ENCODE data around the gene EEF1G. TPM values are rescaled to one million over a fixed set of nuclear protein-coding genes. Genes with fewer than 3 reads are reported as not detected.

Gene EEF1G
- total RNA-seq, 1 experiment from 2014 or later = 1,667 TPM

GRCh38 chr11:62516736-62517371 lies 56.8 kb downstream of the EEF1G start:
- no peak overlapping the region for H3K4me3 Mint-ChIP-seq
- H3K27me3 Mint-ChIP-seq (ENCODE audit: low read depth) = peaks cover 7% of the 10 kb centered on the region
- POLR2A ChIA-PET = interaction anchor here (0.6 kb wide), 1 partner anchor 315 kb away, joined by 3 read pairs; no protein-coding TSS in a partner anchor
- no peaks in the 10 kb centered on the region for H3K4me1 Mint-ChIP-seq
- DNase-seq (ENCODE audit: low spot score) (no peak), ATAC-seq (no peak)
- peaks cover 21% of the 10 kb centered on the region for H3K9me3 Mint-ChIP-seq
- TF ChIP-seq ERG (CRISPR knock-in tag; IDR thresholded peaks at IDR 0.05) (no peak), USF2 (CRISPR knock-in tag; IDR thresholded peaks at IDR 0.05) (no peak), ARID4B (CRISPR knock-in tag; IDR thresholded peaks at IDR 0.05; ENCODE audit: borderline replicate concordance) (no peak), NR1H2 (CRISPR knock-in tag; IDR thresholded peaks at IDR 0.05) (no peak), IRF2 (CRISPR knock-in tag; IDR thresholded peaks at IDR 0.05; ENCODE audit: borderline replicate concordance, low read depth) (no peak), ZNF232 (CRISPR knock-in tag; IDR thresholded peaks at IDR 0.05) (no peak), ZNF219 (CRISPR knock-in tag; IDR thresholded peaks at IDR 0.05; ENCODE audit: borderline replicate concordance) (no peak), ELF4 (CRISPR knock-in tag; IDR thresholded peaks at IDR 0.05; ENCODE audit: low read depth) (no peak), E2F5 (CRISPR knock-in tag; IDR thresholded peaks at IDR 0.05) (no peak), E2F4 (CRISPR knock-in tag; IDR thresholded peaks at IDR 0.05; ENCODE audit: borderline replicate concordance, low read depth) (no peak), ATF3 (CRISPR knock-in tag; conservative IDR thresholded peaks at IDR 0.05) (no peak)
- H3K36me3 Mint-ChIP-seq = peaks cover under 1% of the 10 kb centered on the region; the same call in 1 of the 2 replicates
- no peak overlapping the region for H3K27ac Mint-ChIP-seq
- CTCF ChIA-PET = interaction anchor here (1.3 kb wide), 1 partner anchor 26 kb away, joined by 11 read pairs; no protein-coding TSS in a partner anchor

GRCh38 chr11:62514151-62514550 lies 59.5 kb downstream of the EEF1G start:
- H3K27me3 Mint-ChIP-seq (ENCODE audit: low read depth) = peaks cover 2% of the 10 kb centered on the region; the same call in 1 of the 2 replicates
- DNase-seq (ENCODE audit: low spot score) (no peak), ATAC-seq (no peak)
- TF ChIP-seq ZMAT4 (CRISPR knock-in tag; IDR thresholded peaks at IDR 0.05) (no peak), CBFB (CRISPR knock-in tag; IDR thresholded peaks at IDR 0.05; ENCODE audit: low read depth) (no peak), HMGA2 (CRISPR knock-in tag; IDR thresholded peaks at IDR 0.05) (no peak), JAZF1 (CRISPR knock-in tag; IDR thresholded peaks at IDR 0.05) (no peak), KAT7 (CRISPR knock-in tag; IDR thresholded peaks at IDR 0.05; ENCODE audit: borderline replicate concordance) (no peak), JUN (CRISPR knock-in tag; IDR thresholded peaks at IDR 0.05) (no peak), STAT6 (CRISPR knock-in tag; conservative IDR thresholded peaks at IDR 0.05; ENCODE audit: low read depth) (no peak), TP53 (CRISPR knock-in tag; IDR thresholded peaks at IDR 0.05) (no peak), ZNF416 (CRISPR knock-in tag; IDR thresholded peaks at IDR 0.05) (no peak), USF2 (CRISPR knock-in tag; IDR thresholded peaks at IDR 0.05) (no peak)
- no peak overlapping the region for H3K27ac Mint-ChIP-seq
- H3K36me3 Mint-ChIP-seq = no peaks in the 10 kb centered on the region
- H3K4me3 Mint-ChIP-seq = no peak overlapping the region
- ChIA-PET POLR2A (interaction anchor here (0.6 to 0.8 kb wide), 2 partner anchors 32 to 47 kb away, joined by 3 to 5 read pairs; partner anchors contain the start of gene AHNAK), CTCF (interaction anchor here (1.2 to 1.8 kb wide), 3 partner anchors 14 to 89 kb away, joined by 3 to 12 read pairs (median 8); no protein-coding TSS in a partner anchor)
- H3K4me1 Mint-ChIP-seq = no peaks in the 10 kb centered on the region
- H3K9me3 Mint-ChIP-seq = no peaks in the 10 kb centered on the region

All from WTC11 (cell line).